ENCODE results near the gene ZNHIT6. TPM values are rescaled to one million over a fixed set of nuclear protein-coding genes. Genes with fewer than 3 reads are reported as not detected.

Gene ZNHIT6
- total RNA-seq, 2 experiments from 2014 or later = 19.8 to 19.9 TPM

- Mint-ChIP-seq H3K27me3 (ENCODE audit: low read depth) (no peaks in the 10 kb centered on the region), H3K36me3 (ENCODE audit: low read depth) (no peaks in the 10 kb centered on the region), H3K4me3 (no peak overlapping the region), H3K4me1 (ENCODE audit: low read depth) (no peaks in the 10 kb centered on the region), H3K9me3 (peaks cover 3% of the 10 kb centered on the region), H3K27ac (no peak overlapping the region)
- no peak for DNase-seq
- intact Hi-C loops (cut with micrococcal nuclease) = loop anchor here (10.0 kb wide), 1 partner anchor 415 kb away; no protein-coding TSS in a partner anchor
- CTCF ChIA-PET = no interaction called here
These were observed 108.6 kb downstream of the ZNHIT6 start for GRCh38 chr1:85599681-85600080.

Other genes with a start within 250 kb of the ZNHIT6 start
- not detected for gene DDAH1, start 243.3 kb downstream of the ZNHIT6 start, total RNA-seq
- not detected for gene CCN1, start 127.7 kb downstream of the ZNHIT6 start, total RNA-seq

Data from activated naive CD4-positive, alpha-beta T cell treated with anti-CD3 and anti-CD28 coated beads for 36 hours (primary cell).